Activated CD4-positive, alpha-beta T cell treated with anti-CD3 and anti-CD28 coated beads for 36 hours (primary cell): ENCODE data around the gene ASIC3. TPM values are rescaled to one million over a fixed set of nuclear protein-coding genes. Genes with fewer than 3 reads are reported as not detected.

Experiments
- ATAC-seq: fragments of 200-7000 bp; cut with Tn5 transposase; one replicate; pipeline ENCODE4 v1.10.0; 2021; ENCODE audit warnings: mild to moderate bottlenecking, moderate library complexity
- CTCF ChIA-PET: fragments of 350-600 bp; sonication (Branson Sonifier 250); formaldehyde crosslinking; loops from one replicate; lab custom pipeline; 2021; ENCODE audit warnings: antibody characterized with exemption; lab: Charles Lee
- POLR2A ChIA-PET: fragments of 350-600 bp; sonication (Branson Sonifier 250); formaldehyde crosslinking; loops from one replicate; lab custom pipeline; 2021; ENCODE audit warnings: antibody characterized with exemption, inconsistent platforms; lab: Charles Lee
- DNase-seq: peaks from one replicate; pipeline ENCODE4 v3.0.0-alpha.2; 2020
- H3K27ac Mint-ChIP-seq: one replicate; pipeline ENCODE4 v1.8.0; 2021; ENCODE audit warnings: mixed read lengths
- H3K27me3 Mint-ChIP-seq: one replicate; pipeline ENCODE4 v1.8.0; 2021; ENCODE audit warnings: mixed read lengths
- H3K36me3 Mint-ChIP-seq: one replicate; pipeline ENCODE4 v1.8.0; 2021; ENCODE audit warnings: low read depth, mixed read lengths
- H3K4me1 Mint-ChIP-seq: one replicate; pipeline ENCODE4 v1.8.0; 2021; ENCODE audit warnings: mixed read lengths
- H3K4me3 Mint-ChIP-seq: one replicate; pipeline ENCODE4 v1.8.0; 2021; ENCODE audit warnings: mild to moderate bottlenecking, moderate library complexity, mixed read lengths
- H3K9me3 Mint-ChIP-seq: one replicate; pipeline ENCODE4 v1.8.0; 2021; ENCODE audit warnings: low read depth, mixed read lengths
- intact Hi-C, 2 experiments: fragments of 100-400 bp; cut with DNase I in 1 of 2; cut with micrococcal nuclease in 1 of 2; formaldehyde crosslinking; loops; one replicate each; pipeline versions ENCODE4 v1.14.2 to v1.15.1; 2022 to 2024; cut with DNase I, micrococcal nuclease
- total RNA-seq, 2 experiments: library from RNA; stranded (reverse); gene quantifications; one replicate each; pipeline ENCODE4 v1.2.3, GENCODE V29; 2021

Gene ASIC3
- total RNA-seq, 2 experiments from 2014 or later: 5.5 to 6.7 TPM

DNA sequence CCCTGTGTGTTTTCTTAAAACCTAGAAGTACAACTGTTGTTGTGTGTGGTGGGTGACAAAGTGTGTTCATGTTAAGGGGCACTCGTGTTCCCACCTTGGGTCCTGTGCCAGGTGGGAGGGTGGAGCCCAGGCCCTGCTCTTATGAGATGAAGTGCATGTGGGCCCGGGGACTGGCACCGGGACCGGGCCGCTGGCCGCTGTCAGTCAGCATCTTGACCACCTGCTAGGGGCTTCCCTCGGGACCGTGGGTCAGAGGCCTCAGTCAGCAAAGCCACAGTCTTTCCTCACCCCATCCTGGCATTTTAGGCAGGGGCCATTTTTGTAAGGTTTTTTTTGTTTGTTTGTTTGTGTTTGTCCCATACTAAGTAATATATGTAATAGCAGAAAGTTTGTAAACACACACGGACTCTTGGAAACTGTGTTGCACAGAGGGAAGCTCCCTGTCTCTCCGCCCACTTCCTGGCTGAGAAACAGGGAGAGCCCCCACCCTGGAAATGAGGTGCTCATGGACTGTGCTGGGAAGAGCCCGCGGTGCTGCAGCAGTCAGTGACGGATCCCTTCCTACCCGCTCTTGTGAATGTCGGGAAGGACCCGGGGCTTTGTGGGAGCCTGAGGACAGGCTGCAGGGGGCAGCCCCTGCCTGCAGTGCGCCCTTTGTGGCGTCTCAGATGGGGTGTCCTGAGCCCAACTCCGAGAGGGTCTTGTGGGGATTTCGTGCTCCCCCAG is 51.3 kb downstream of the ASIC3 start:
- DNase-seq: no peak
- H3K27me3 Mint-ChIP-seq: no peaks in the 10 kb centered on the region
- no peaks in the 10 kb centered on the region for H3K9me3 Mint-ChIP-seq
- intact Hi-C loops: loop anchor here in 1 of 2 experiments (5.0 kb wide), 1 partner anchor 322 kb away; no protein-coding TSS in a partner anchor
- H3K4me1 Mint-ChIP-seq: peaks cover 9% of the 10 kb centered on the region
- H3K36me3 Mint-ChIP-seq: peaks cover 2% of the 10 kb centered on the region
- ATAC-seq: no peak
- ChIA-PET CTCF (interaction anchor here (1.8 kb wide), 1 partner anchor 24 kb away, joined by 6 read pairs; no protein-coding TSS in a partner anchor), POLR2A (no interaction called here)
- no peak overlapping the region for H3K4me3 Mint-ChIP-seq
- no peak overlapping the region for H3K27ac Mint-ChIP-seq

DNA sequence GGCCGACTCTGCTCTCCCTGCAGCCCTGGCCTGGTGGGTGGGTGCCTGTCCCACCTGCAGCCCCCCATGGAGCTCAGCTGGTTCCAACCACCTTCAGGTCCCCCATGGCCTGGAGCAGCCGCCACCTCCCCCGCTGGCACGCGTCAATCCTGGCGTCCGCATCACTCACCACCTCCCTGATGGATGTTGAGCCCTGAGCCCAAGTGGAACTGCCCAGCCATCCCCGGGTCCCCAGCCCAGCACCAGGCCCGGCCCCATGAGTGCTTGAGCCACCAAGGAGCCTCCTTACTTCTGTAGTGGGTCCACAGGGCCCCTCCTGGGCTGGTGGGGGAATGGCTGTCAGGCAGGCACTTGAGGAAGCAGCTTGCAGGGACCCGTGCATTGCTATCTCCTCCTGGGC is 52.6 kb downstream of the ASIC3 start:
- ChIA-PET POLR2A (interaction anchor here (0.6 kb wide), 1 partner anchor 10 kb away, joined by 3 read pairs; no protein-coding TSS in a partner anchor), CTCF (interaction anchor here (0.9 to 1.8 kb wide), 3 partner anchors 16 to 44 kb away, joined by 3 to 6 read pairs (median 4); no protein-coding TSS in a partner anchor)
- DNase-seq (no peak), ATAC-seq (no peak)
- no peaks in the 10 kb centered on the region for H3K9me3 Mint-ChIP-seq
- no peak overlapping the region for H3K27ac Mint-ChIP-seq
- H3K4me1 Mint-ChIP-seq: peaks cover 3% of the 10 kb centered on the region
- H3K36me3 Mint-ChIP-seq: peaks cover 2% of the 10 kb centered on the region
- intact Hi-C loops: no loop called here
- H3K27me3 Mint-ChIP-seq: no peaks in the 10 kb centered on the region
- no peak overlapping the region for H3K4me3 Mint-ChIP-seq

DNA sequence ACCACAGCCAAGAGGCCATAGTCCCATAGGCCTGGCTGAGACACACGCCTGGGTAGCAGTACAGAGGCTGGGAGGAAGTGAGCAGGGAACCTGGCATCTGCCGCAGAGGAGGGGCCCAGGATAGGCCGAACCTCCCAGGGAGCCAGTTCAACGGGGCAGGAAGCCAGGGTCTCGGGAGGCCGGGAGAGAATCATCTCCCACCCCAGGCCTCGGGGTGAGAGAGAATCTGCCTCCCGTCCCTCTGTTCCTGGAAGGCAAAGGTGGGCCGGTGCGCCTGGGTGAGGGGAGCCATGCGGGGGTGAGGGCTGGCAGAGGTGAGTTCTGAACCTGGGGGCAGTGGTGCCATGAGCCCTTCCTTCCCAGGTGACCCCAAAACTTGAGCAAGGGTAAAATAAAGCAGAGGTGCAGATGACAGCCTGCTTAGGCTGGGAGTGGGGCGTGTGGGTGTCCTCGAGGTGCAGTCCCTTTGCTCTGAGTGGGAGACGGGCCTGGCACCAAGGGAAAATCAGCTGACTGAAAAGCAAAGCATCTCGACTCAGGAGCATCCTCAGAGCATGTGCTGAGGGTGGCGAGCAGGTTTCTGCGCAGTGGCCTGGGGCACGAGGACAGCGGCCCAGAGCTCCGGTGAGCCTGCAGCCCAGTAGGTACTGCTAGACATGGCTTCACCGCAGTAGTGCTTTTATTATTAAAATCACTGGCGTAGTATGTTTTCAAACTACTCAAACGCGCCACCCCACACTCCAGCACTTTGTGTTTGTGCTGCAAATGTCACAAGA is 53.5 kb downstream of the ASIC3 start:
- ChIA-PET CTCF (interaction anchor here (0.9 to 1.9 kb wide), 3 partner anchors 10 to 43 kb away, joined by 3 to 9 read pairs (median 4); no protein-coding TSS in a partner anchor), POLR2A (interaction anchor here (0.6 kb wide), 1 partner anchor 9 kb away, joined by 3 read pairs; no protein-coding TSS in a partner anchor)
- peaks cover 2% of the 10 kb centered on the region for H3K36me3 Mint-ChIP-seq
- DNase-seq: no peak
- no peak overlapping the region for H3K4me3 Mint-ChIP-seq
- H3K9me3 Mint-ChIP-seq: no peaks in the 10 kb centered on the region
- ATAC-seq: no peak
- H3K4me1 Mint-ChIP-seq: no peaks in the 10 kb centered on the region
- no peak overlapping the region for H3K27ac Mint-ChIP-seq
- intact Hi-C loops: no loop called here
- no peaks in the 10 kb centered on the region for H3K27me3 Mint-ChIP-seq

Other genes with a start within 250 kb of the ASIC3 start
- not detected for gene TMEM176B, start 248.2 kb upstream of the ASIC3 start, total RNA-seq
- not detected for gene TMEM176A, start 247.8 kb upstream of the ASIC3 start, total RNA-seq
- gene AOC1, start 196.0 kb upstream of the ASIC3 start, total RNA-seq: not detected
- gene KCNH2, start 70.2 kb upstream of the ASIC3 start, total RNA-seq: under 1 TPM; 0.48 to 0.54 TPM
- gene NOS3, start 57.5 kb upstream of the ASIC3 start, total RNA-seq: 10 to 100 TPM in 1 of 2 experiments, 1 to 10 TPM in 1; 9.3 to 11.1 TPM
- 10 to 100 TPM in 1 of 2 experiments, 1 to 10 TPM in 1; 6.9 to 10.0 TPM for gene ATG9B, start 24.0 kb upstream of the ASIC3 start, total RNA-seq
- 10 to 100 TPM; 41.9 to 44.5 TPM for gene ABCB8, start 20.1 kb upstream of the ASIC3 start, total RNA-seq
- gene CDK5, start 9.4 kb downstream of the ASIC3 start, total RNA-seq: 10 to 100 TPM; 12.5 to 16.7 TPM
- gene SLC4A2, start 11.1 kb downstream of the ASIC3 start, total RNA-seq: 10 to 100 TPM; 58.7 to 85.0 TPM
- 10 to 100 TPM; 56.6 to 56.7 TPM for gene FASTK, start 32.3 kb downstream of the ASIC3 start, total RNA-seq
- gene TMUB1, start 35.0 kb downstream of the ASIC3 start, total RNA-seq: 10 to 100 TPM; 54.0 to 67.7 TPM
- gene AGAP3, start 37.9 kb downstream of the ASIC3 start, total RNA-seq: 10 to 100 TPM; 29.4 to 33.2 TPM
- gene GBX1, start 119.2 kb downstream of the ASIC3 start, total RNA-seq: under 1 TPM in 1 of 2 experiments, not detected in 1; 0.16 TPM
- gene ASB10, start 138.7 kb downstream of the ASIC3 start, total RNA-seq: not detected
- not detected for gene H2BK1, start 162.0 kb downstream of the ASIC3 start, total RNA-seq
- gene ABCF2, start 178.7 kb downstream of the ASIC3 start, total RNA-seq: 10 to 100 TPM; 48.4 to 49.0 TPM
- gene CHPF2, start 184.0 kb downstream of the ASIC3 start, total RNA-seq: 10 to 100 TPM; 20.7 to 27.3 TPM
- 1 to 10 TPM; 4.1 to 4.8 TPM for gene SMARCD3, start 200.2 kb downstream of the ASIC3 start, total RNA-seq